Skeletal muscle tissue (tissue), 4 donors: Measurements from ENCODE around the gene TAF4. TPM values are rescaled to one million over a fixed set of nuclear protein-coding genes. Genes with fewer than 3 reads are reported as not detected.

Source experiments
- H3K27ac ChIP-seq: one replicate; pipeline ENCODE4 v1.7.0; 2013; ENCODE audit warnings: mild to moderate bottlenecking, low read depth, low read length, inconsistent platforms
- H3K27me3 ChIP-seq, 3 donors: one replicate each; pipeline ENCODE4 v1.7.0; 2013; ENCODE audit warnings: low read length in 3 of 3; ENCODE audit not compliant: control insufficient read depth in 3 of 3, insufficient read depth in 3 of 3
- H3K36me3 ChIP-seq, 3 donors: one replicate each; pipeline ENCODE4 v1.7.0; 2013; ENCODE audit warnings: low read length in 3 of 3; ENCODE audit not compliant: control insufficient read depth in 3 of 3, insufficient read depth in 3 of 3
- H3K4me1 ChIP-seq, 3 donors: one replicate each; pipeline ENCODE4 v1.7.0; 2013; ENCODE audit warnings: low read length in 3 of 3, mild to moderate bottlenecking in 3 of 3; ENCODE audit not compliant: control insufficient read depth in 3 of 3, insufficient read depth in 3 of 3
- H3K4me3 ChIP-seq, 3 donors: one replicate each; pipeline ENCODE4 v1.7.0; 2013; ENCODE audit warnings: low read length in 3 of 3
- H3K9ac ChIP-seq, 3 donors: one replicate each; pipeline ENCODE4 v1.7.0; 2013; ENCODE audit warnings: low read length in 3 of 3, mild to moderate bottlenecking in 3 of 3, moderate library complexity in 2 of 3, low read depth in 1 of 3
- H3K9me3 ChIP-seq, 3 donors: one replicate each; pipeline ENCODE4 v1.7.0; 2013; ENCODE audit warnings: low read length in 3 of 3; ENCODE audit not compliant: control insufficient read depth in 3 of 3
- total RNA-seq: library from RNA; depleted of rRNA; stranded (reverse); fragments of >200 nt; gene quantifications from one replicate; pipeline ENCODE4 v1.2.3, GENCODE V29; 2014
- donor health status: Osteomylitis.

The TAF4 gene
- total RNA-seq, 1 donor from 2014 or later = 4.2 TPM

- Histone ChIP-seq H3K9ac (no peak overlapping the region), H3K9me3 (no peaks in the 10 kb centered on the region), H3K4me3 (no peak overlapping the region), H3K4me1 (no peaks in the 10 kb centered on the region), H3K27me3 (peaks cover 0 to 10% (median 10%) of the 10 kb centered on the region in 3 donors), H3K36me3 (no peaks in the 10 kb centered on the region), H3K27ac (no peak overlapping the region)
Observed at GRCh38 chr20:61960836-61961235, 104.8 kb downstream of the TAF4 start.

GRCh38 chr20:61958773-61959700 lies 106.6 kb downstream of the TAF4 start:
- H3K9ac ChIP-seq = no peak overlapping the region
- no peaks in the 10 kb centered on the region for H3K4me1 ChIP-seq
- no peak overlapping the region for H3K27ac ChIP-seq
- no peaks in the 10 kb centered on the region for H3K9me3 ChIP-seq
- H3K4me3 ChIP-seq = no peak overlapping the region
- no peaks in the 10 kb centered on the region for H3K27me3 ChIP-seq
- H3K36me3 ChIP-seq = no peaks in the 10 kb centered on the region

- H3K27ac ChIP-seq = no peak overlapping the region
- H3K27me3 ChIP-seq = peaks cover 0 to 3% (median 1%) of the 10 kb centered on the region in 3 donors
- H3K36me3 ChIP-seq = no peaks in the 10 kb centered on the region
- H3K4me1 ChIP-seq = no peaks in the 10 kb centered on the region
- H3K4me3 ChIP-seq = no peak overlapping the region
- no peaks in the 10 kb centered on the region for H3K9me3 ChIP-seq
- H3K9ac ChIP-seq = no peak overlapping the region
Observed at GRCh38 chr20:61957961-61958715, 107.5 kb downstream of the TAF4 start.

GRCh38 chr20:61956396-61957342 lies 109.0 kb downstream of the TAF4 start:
- no peaks in the 10 kb centered on the region for H3K36me3 ChIP-seq
- no peaks in the 10 kb centered on the region for H3K9me3 ChIP-seq
- no peak overlapping the region for H3K9ac ChIP-seq
- H3K27me3 ChIP-seq = peaks cover 0 to 13% (median 10%) of the 10 kb centered on the region in 3 donors
- H3K4me1 ChIP-seq = no peaks in the 10 kb centered on the region
- H3K27ac ChIP-seq = no peak overlapping the region
- H3K4me3 ChIP-seq = no peak overlapping the region

- no peaks in the 10 kb centered on the region for H3K36me3 ChIP-seq
- peaks cover 0 to 13% (median 10%) of the 10 kb centered on the region in 3 donors for H3K27me3 ChIP-seq
- H3K4me3 ChIP-seq = no peak overlapping the region
- no peaks in the 10 kb centered on the region for H3K4me1 ChIP-seq
- no peaks in the 10 kb centered on the region for H3K9me3 ChIP-seq
- H3K27ac ChIP-seq = no peak overlapping the region
- no peak overlapping the region for H3K9ac ChIP-seq
Observed at GRCh38 chr20:61955668-61956395, 109.8 kb downstream of the TAF4 start.

DNA sequence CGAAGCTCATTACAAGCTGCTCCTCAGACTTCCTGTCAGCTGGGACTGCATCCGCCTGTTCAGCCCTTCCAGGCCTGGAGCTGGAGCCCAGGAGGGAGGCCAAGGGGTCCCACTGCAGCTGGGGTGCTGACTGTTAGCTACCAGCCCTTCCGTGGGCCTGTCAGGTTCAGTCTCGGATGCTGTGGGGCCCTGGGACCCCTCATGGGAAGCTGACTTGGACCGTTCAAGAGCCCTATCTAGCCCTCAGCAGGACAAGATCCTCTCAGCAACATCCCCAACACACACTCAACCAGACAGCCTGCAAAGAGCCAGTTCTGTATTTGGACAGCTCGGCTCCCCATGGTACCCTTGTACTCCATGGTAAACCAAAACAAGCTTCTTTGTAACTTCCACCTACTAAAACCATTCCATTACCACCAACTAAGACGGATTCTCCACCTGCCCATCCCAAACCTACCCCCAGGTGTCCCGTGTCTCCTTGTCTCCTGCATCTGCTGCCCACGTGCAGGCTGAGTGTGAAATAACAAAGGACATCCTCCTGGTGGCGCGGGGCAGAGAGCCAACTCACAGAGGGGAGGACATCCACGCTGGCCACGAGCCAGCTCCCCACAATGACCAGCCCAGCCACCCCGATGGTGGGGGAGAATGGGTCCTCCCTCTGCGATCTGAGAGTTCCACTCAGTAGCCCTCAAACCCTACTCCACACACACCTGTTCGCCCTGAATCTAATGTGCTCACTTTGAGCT lies 111.2 kb downstream of the TAF4 start:
- Histone ChIP-seq H3K27me3 (peaks cover 0 to 13% (median 10%) of the 10 kb centered on the region in 3 donors), H3K27ac (no peak overlapping the region), H3K4me3 (no peak overlapping the region), H3K4me1 (no peaks in the 10 kb centered on the region), H3K9me3 (no peaks in the 10 kb centered on the region), H3K36me3 (no peaks in the 10 kb centered on the region), H3K9ac (no peak overlapping the region)

DNA sequence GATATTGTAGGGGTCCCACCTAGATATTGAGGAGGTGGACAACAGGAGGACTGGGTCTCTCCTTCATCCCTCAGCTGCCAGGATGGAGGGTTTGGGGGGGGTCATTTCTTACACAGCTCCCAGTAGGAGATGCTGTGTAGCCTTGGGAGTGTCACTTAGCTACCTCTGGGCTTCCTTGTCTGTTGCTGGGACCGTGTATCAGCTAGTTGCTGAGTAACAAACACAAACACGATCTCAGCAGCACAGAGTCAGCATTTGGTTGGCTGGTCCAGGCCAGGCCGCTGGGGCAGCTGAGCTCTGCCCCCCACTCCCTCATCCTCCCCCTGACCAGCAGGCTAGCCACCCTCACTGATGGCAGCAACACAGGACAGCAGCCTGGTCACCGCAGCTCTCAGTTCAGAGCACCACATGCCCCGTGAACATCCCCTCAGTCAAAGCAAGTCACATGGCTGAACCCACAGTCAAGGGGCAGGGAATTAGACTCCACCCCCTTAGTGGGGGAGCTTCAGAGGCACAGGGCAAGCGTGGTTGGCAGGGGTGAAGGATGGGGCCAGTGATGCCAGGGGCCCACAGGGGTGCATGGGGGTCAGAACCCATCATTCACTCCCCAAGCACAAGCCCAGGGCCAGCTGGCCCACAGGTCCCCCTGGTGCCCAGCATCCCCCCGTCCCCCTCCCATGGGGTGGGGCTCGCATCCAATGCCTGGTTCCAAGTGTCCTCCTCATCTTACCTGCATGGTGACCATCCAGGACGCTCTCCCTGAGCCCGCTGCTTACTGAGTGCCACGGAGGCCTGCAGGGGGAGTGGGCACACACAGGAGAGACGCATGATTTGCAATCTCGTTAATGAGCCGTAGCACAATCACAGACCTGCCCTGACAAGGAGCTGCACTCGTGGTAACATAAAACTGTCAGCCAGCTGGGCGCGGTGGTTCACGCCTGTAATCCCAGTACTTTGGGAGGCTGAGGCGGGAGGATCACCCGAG lies 112.4 kb downstream of the TAF4 start:
- Histone ChIP-seq H3K27ac (no peak overlapping the region), H3K27me3 (peaks cover 0 to 13% (median 10%) of the 10 kb centered on the region in 3 donors), H3K9me3 (no peaks in the 10 kb centered on the region), H3K4me1 (no peaks in the 10 kb centered on the region), H3K4me3 (no peak overlapping the region), H3K9ac (no peak overlapping the region), H3K36me3 (no peaks in the 10 kb centered on the region)
